Smooth muscle cell (in vitro differentiated cells): ENCODE results near the gene SLMAP. TPM values are rescaled to one million over a fixed set of nuclear protein-coding genes. Genes with fewer than 3 reads are reported as not detected.

Experiments
- DNase-seq: peaks from one replicate; lab custom pipeline; 2025; ENCODE audit not compliant: unreplicated experiment; lab: John Stamatoyannopoulos, UW
- H2AFZ ChIP-seq: fragments of 200-600 bp; sonication (generic); 2 replicates; pipeline ENCODE4 v1.6.0; 2016; ENCODE audit warnings: antibody characterized with exemption, low read depth, mild to moderate bottlenecking
- H3F3A ChIP-seq: fragments of 200-600 bp; sonication (generic); 2 replicates; pipeline ENCODE4 v1.6.0; 2017; ENCODE audit warnings: antibody characterized with exemption, low read depth
- H3K27ac ChIP-seq: fragments of 200-600 bp; sonication (generic); 2 replicates; pipeline ENCODE4 v1.5.1; 2016; ENCODE audit warnings: low read depth, mild to moderate bottlenecking
- H3K27me3 ChIP-seq: fragments of 200-600 bp; sonication (generic); 2 replicates; pipeline ENCODE4 v1.6.1; 2016; ENCODE audit warnings: low read depth, mild to moderate bottlenecking
- H3K36me3 ChIP-seq: fragments of 200-600 bp; sonication (generic); 2 replicates; pipeline ENCODE4 v1.5.1; 2016; ENCODE audit warnings: low read depth
- H3K4me1 ChIP-seq: fragments of 200-600 bp; sonication (generic); 2 replicates; pipeline ENCODE4 v1.5.1; 2016; ENCODE audit warnings: low read depth
- H3K4me2 ChIP-seq: fragments of 200-600 bp; sonication (generic); 2 replicates; pipeline ENCODE4 v1.6.0; 2016; ENCODE audit warnings: mild to moderate bottlenecking
- H3K4me3 ChIP-seq: fragments of 200-600 bp; sonication (generic); 2 replicates; pipeline ENCODE4 v1.5.1; 2016; ENCODE audit warnings: mild to moderate bottlenecking
- H3K79me2 ChIP-seq: fragments of 200-600 bp; sonication (generic); 2 replicates; pipeline ENCODE4 v1.6.0; 2016; ENCODE audit warnings: low read depth, mild to moderate bottlenecking
- H3K9ac ChIP-seq: fragments of 200-600 bp; sonication (generic); 2 replicates; pipeline ENCODE4 v1.6.0; 2016; ENCODE audit warnings: low read depth
- H3K9me3 ChIP-seq: fragments of 200-600 bp; sonication (generic); replicated peaks from 2 replicates; pipeline ENCODE4 v1.5.1; 2016; ENCODE audit warnings: low read depth
- H4K20me1 ChIP-seq: fragments of 200-600 bp; sonication (generic); 2 replicates; pipeline ENCODE4 v1.6.0; 2016; ENCODE audit warnings: low read depth
- CTCF ChIP-seq: fragments of 200-600 bp; sonication (generic); IDR thresholded peaks from 2 replicates; pipeline ENCODE4 v1.5.1; 2017; ENCODE audit warnings: borderline replicate concordance, mild to moderate bottlenecking, antibody characterized with exemption; ENCODE audit not compliant: insufficient read depth, poor library complexity, severe bottlenecking
- WGBS: methylation state at CpG from one replicate; pipeline ENCODE4 v1.1.7; 2016; ENCODE audit warnings: low lambda C conversion rate; 5-methylcytosine and 5-hydroxymethylcytosine counted together
- polyA plus RNA-seq: library from polyadenylated mRNA; unstranded; fragments of >200 nt; fragmentation: Nextera tagmentation; extraction: Ambion mirVana; gene quantifications from 2 replicates; pipeline ENCODE4 v1.2.1, GENCODE V29; 2016
- total RNA-seq: library from RNA; depleted of rRNA; stranded (reverse); fragments of >200 nt; gene quantifications from 2 replicates; pipeline ENCODE4 v1.2.3, GENCODE V29; 2014

SLMAP gene
- total and polyA plus RNA-seq, 2 experiments from 2014 or later, result 19.9 to 42.8 TPM

DNA sequence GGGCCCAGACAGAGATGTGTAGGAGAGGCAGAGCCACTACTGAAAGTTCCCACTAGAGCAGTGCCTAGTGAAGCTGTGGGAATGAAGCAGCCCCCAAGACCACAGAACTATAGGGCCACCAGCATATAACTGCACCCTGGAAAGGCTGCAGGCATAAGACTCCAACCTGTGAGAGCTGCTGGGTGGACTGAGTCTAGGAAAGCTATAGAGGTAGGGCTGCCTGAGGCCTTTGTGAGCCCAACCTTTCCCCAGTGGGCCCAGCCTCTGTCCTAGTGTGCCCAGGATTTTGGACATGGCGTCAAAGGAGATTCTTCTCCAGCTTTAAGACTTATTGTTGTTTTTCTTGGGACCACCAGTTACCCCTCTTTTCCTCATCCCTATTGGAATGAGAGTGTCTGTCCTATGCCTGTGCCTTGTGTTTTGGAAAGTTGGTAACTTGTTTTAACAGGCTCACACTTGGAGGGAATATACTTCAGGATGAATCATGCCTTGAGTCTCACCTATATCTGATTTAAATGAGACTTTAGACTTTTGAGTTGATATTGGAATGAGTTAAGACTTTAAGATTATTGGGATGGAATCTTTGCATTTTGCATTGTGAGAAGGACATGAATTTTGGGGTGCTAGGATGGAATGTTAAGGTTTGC lies 28.1 kb downstream of the SLMAP start:
- H3K4me2 ChIP-seq, result no peak overlapping the region
- no peaks in the 10 kb centered on the region for H3F3A ChIP-seq
- peaks cover 96% of the 10 kb centered on the region for H4K20me1 ChIP-seq
- DNase-seq, result no peak
- no peak for TF ChIP-seq CTCF
- H3K9me3 ChIP-seq, result no peaks in the 10 kb centered on the region
- no peak overlapping the region for H2AFZ ChIP-seq
- H3K27ac ChIP-seq, result no peak overlapping the region
- H3K79me2 ChIP-seq, result peaks cover 62% of the 10 kb centered on the region
- H3K4me3 ChIP-seq, result no peak overlapping the region
- WGBS, result 100% methylated on average over 1 of the region's 1 CpG
- no peaks in the 10 kb centered on the region for H3K4me1 ChIP-seq
- H3K36me3 ChIP-seq, result no peaks in the 10 kb centered on the region
- H3K9ac ChIP-seq, result no peak overlapping the region
- H3K27me3 ChIP-seq, result no peaks in the 10 kb centered on the region

DNA sequence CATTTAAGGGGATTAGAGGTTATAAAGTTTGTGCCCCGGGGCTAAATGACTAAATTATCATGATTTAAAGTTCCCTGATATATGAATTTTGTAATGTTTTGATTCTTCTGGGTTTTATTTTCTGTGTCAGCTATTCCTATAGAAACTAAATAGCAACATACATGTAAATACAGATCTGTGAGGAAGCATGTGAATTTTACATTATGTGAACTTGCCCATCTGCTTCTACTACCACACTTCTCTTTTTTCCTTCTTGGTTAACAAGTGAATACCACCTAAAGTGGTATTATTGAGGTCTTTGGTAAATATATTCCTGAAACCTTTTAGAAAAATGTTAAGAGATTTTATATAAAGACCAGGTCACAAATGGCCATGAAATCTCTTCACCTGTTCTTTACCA lies 29.3 kb downstream of the SLMAP start:
- H3K36me3 ChIP-seq, result no peaks in the 10 kb centered on the region
- H3K27ac ChIP-seq, result no peak overlapping the region
- no peak overlapping the region for H2AFZ ChIP-seq
- H3K27me3 ChIP-seq, result no peaks in the 10 kb centered on the region
- no peak overlapping the region for H3K9ac ChIP-seq
- H3K4me2 ChIP-seq, result no peak overlapping the region
- H3F3A ChIP-seq, result no peaks in the 10 kb centered on the region
- peaks cover 59% of the 10 kb centered on the region for H3K79me2 ChIP-seq
- H3K9me3 ChIP-seq, result no peaks in the 10 kb centered on the region
- DNase-seq, result no peak
- TF ChIP-seq CTCF, result no peak
- no peaks in the 10 kb centered on the region for H3K4me1 ChIP-seq
- no peak overlapping the region for H3K4me3 ChIP-seq
- WGBS, result 97% methylated on average over 1 of the region's 1 CpG
- peaks cover 93% of the 10 kb centered on the region for H4K20me1 ChIP-seq

- Histone ChIP-seq H3K4me1 (no peaks in the 10 kb centered on the region), H3K4me2 (no peak overlapping the region), H4K20me1 (peaks cover 93% of the 10 kb centered on the region), H2AFZ (no peak overlapping the region), H3K27me3 (no peaks in the 10 kb centered on the region), H3K9me3 (no peaks in the 10 kb centered on the region), H3K27ac (no peak overlapping the region), H3K9ac (no peak overlapping the region), H3K79me2 (peaks cover 56% of the 10 kb centered on the region), H3F3A (no peaks in the 10 kb centered on the region), H3K36me3 (no peaks in the 10 kb centered on the region), H3K4me3 (no peak overlapping the region)
- WGBS, result 95% methylated on average over 2 of the region's 2 CpGs
- TF ChIP-seq CTCF, result no peak
- no peak for DNase-seq
These were observed 31.9 kb downstream of the SLMAP start for GRCh38 chr3:57787867-57788623.
